DMS53 treated with DMSO at 0.1 percent for 48 hours (cell line): ENCODE results near the gene C1GALT1.

Experiments
- DNase-seq: peaks from one replicate; lab custom pipeline; 2025; ENCODE audit not compliant: unreplicated experiment; lab: John Stamatoyannopoulos, UW

C1GALT1 gene

DNA sequence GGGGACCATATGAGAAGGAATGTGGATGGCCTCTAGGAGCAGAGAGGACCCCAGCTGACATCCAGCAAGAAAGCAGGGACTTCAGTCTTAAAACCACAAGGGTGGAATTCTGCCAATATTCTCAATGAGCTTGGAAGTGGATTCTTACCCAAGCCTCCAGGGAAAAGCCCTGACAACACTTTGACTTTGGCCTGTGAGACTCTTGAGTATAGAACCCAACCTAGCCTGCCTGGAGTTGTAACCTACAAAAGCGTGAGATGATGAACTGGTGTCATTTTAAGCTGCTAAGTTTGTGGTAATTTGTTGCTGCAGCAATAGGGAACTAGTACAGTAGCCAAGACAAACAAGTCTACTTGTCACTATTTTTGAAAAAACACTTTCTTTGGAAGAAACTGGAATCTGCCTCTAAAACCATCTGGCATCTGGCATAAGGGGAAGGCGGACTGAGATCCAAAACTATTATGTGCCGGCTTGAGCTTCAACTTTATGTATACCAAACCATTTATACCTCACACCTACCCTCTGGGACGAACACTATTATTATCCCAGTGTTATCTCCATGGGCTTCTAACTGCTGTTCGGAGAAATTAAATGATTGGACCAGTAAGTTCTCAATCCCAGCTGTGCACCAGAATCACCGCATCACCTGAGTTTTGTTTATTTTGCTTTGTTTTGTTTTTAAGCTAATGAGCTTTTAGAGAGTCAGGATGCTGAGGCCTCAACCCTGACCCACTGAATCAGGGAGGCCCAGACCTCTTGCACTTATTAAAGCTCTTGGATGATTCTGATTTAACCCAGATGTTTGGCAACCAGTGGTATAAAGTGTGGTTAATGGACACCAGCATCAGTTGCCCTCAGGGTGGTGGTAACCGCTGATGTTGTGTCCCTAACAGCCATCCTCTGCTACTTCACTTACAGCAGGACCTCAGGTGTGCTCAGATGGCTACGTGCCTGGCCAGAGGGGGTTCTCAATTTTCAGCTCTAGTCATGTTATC lies 83.0 kb downstream of the C1GALT1 start:
- DNase-seq = no peak

DNA sequence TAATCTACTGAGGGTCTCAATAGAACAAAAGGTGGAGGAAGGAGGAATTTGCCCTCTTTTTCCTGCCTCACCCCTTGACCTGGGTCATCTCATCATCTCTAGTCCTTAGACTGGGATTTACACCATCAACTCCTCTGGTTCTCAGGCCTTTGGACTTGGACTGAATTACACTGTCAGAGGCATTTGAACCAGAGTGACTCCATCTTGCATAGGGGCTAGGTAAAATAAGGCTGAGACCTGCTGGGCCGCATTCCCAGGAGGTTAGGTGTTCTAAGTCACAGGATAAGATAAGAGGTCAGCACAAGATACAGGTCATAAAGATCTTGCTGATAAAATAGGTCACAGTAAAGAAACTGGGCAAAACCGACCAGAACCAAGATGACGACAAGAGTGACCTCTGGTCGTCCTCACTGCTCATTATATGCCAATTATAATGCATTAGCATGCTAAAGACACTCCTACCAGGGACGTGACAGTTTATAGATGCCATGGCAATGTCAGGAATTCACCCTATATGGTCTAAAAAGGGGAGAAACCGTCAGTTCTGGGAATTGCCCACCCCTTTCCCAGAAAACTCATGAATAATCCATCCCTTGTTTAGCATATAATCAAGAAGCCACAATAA lies 84.0 kb downstream of the C1GALT1 start:
- no peak for DNase-seq

DNA sequence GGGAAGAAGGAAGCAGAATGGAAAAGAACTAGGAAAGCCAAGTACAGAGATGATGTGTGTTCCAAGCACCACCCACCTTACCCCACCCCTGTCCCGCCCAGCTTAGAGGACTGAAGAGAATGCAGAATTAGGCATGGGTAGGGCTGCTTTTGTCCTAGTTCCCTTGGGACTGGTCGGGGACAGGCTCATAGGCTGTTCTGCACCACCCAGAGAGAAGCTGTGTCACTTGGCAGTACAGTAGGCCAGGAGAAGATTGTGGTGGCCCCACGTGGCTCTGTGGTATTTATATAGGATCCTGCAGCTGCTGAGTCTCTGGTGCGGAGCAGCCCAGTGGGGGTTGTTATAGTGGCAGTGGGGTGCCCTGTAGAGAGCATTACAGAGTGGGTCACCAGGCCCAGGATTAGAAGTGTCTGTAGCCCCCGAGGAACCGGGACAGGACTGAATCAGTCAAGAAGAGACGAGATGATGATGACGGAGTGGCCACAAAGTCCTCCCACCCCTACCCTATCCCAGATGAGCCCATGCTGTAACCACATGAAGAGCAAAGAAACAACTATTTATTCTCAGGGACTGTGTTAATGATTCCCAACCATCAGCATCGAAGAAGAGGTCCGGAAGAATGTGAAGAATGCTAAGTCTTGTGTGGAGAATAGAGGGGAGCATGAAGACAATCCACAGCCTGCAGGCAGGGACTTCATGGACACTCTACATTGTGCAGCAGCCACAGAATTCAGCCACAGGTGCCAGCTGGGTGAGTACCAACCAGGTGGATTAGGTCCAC lies 88.9 kb downstream of the C1GALT1 start:
- DNase-seq = no peak

DNA sequence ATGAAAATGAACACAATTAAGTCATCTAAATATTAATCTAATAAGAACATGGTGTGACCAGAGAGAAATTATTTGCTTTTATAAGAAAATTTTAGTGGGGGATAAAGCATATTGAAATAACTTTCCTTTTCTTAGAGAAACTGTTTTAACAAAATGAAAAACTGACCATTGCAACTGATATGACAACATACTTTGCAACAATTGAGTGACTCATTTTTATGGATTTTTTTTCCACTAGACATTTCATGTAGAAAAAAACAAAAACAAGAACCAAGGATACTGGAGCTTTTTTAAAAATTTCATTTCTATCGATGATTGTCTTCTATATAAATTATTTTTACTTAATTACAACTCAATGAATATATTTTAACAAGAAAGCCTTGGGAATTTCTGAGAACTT lies 90.0 kb downstream of the C1GALT1 start:
- no peak for DNase-seq

DNA sequence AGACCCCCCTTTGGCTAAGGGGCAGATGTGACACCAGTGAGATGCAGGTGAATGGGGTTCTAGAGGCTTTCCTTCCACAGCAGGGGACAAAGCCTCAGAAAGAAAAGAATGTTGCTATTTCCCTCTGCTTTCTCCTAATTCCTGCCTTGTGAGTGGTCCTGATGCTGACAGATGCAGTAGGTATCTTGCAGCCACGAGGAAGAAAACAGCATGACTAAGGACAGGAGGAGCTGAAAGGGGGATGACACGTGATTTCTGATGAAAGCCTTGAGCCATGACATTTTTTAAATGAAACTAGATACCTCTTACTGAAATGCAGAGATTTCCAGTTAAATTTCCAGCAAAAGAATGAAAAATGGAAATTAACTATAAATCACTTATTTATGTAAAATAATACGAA lies 92.4 kb downstream of the C1GALT1 start:
- no peak for DNase-seq

DNA sequence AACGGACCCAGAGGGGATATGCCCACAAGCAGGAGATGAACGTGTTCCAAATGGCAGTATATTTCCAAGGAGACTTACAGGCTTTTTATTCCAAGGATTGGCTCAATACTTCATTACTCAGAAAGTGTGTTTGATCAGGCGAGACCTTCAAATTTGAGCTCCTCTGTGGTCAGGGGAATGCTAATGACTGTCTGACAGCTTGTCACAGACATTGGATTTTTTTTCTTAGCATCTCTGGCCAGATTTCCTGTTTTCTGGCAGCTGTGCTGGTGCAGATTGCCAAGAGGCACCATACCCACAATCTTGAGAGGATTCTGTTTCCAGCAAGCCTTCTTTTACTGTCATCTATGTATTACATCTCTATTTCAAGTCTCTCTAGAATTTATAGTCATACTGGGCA lies 93.8 kb downstream of the C1GALT1 start:
- DNase-seq = no peak

DNA sequence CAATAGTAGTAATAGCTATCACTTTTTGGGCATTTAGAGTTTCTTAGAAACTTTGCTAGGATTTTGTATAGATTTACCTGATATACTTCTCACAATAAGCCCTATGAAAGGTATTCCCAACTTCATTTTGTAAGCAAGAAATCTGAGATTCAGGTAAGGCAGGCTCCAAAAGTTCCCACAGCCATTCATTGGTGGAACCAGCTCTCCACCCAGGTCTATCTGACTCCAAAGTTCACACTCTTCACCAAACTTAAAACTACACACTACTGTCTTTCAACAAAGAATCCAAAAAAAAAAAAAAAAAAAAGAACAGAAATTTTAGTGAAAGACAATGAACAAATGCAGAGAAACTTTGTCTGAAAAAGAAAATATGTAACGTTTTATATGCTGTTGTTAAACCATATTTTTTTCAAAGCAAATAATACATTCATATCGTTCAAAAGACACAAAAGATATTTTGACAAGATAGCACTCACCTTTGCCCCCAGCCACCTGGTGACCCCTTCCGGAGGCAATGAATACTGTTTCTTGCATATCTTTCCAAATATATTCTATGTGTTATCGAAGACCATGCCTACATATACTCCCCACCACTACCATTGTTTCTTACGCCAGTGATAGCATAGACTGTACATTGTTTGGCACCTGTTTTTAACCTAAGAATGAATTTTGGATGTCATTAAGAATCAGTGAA lies 108.2 kb downstream of the C1GALT1 start:
- no peak for DNase-seq

DNA sequence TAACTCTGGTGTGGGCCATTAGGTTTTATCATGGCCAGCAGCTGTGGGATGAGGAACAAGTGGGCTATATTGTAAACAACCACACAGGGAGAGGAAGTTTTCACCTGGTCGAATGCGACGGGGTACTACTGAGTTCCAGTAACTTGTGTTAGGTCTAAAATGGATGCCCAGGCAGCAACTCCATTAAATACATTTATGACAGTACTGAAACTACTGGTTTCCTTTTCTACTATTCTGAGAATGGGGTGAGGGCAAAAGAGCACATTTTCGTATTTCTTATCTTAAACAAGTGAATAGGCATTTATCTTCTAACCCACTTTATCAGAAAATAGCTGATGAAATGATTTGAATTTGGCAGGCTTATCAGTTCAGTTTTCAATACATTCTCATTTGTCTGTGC lies 109.7 kb downstream of the C1GALT1 start:
- DNase-seq = no peak

DNA sequence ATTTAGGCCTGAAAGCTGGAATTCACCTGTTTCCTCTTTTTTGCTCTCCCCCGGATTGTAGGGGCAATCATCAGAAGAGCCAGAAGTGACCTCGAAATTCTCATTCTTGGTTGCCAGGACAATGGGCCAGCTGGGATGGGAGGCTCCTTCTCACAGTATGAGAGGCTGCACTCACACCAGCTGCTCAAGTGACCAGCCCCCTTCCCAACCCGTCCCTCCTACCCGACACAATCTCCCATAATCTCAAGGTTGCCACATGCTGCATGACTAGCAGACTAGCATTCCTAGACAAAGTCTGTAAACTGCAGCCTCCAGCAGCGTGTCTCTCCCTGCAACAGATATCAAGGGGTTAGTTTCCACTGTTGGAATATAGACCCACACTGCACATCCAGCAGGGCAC lies 110.3 kb downstream of the C1GALT1 start:
- DNase-seq = no peak

DNA sequence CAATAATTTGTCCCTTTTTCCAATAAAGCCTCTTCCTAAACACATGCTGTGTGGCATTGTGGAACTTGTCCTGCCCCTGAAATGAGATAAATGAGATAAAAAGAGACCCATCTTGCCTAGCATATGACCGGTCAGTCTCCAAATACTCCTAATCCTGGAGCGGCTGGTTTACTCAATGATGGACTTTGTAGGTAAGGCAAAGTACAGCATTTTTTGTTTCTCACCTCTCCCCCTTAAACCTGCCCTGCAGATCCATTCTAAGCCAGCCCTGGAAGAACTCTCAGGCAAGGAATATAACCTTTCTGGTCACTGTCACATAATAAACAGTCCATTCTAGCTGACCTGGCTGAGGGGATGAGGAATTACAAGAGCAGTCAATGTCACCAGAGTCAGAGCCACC lies 110.7 kb downstream of the C1GALT1 start:
- no peak for DNase-seq

DNA sequence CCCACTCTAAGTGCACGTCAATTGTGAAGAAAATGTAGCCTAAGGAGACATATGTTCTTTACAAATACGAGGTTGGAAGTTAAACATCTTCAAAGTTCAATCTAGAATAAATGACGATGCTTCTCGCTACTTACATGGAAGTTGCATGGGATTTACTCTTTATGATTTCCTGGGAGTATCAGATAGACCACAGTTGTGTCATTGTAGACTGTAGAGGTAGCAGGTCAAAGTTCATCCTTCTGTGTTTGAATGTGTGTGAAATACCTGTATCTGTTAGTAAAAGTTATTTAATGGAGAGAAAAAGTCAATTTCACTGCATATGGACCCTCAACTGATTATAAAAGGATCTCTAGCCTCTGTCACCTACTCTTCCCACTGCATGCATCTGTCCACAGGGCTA lies 112.6 kb downstream of the C1GALT1 start:
- DNase-seq = no peak
